ENCODE data around the gene SEMA6D.
"Not testable (repeated sequence)": the region's sequence is repeated elsewhere in the genome, so short reads cannot be mapped to it uniquely, and the experiment has no call there.

SEMA6D gene

GRCh38 chr15:47718497-47719437, 1.5 kb downstream of the SEMA6D start:
- DNase-seq = no peak

- DNase-seq = no peak
These were observed 2.4 kb downstream of the SEMA6D start for GRCh38 chr15:47719730-47720129.

GRCh38 chr15:47720555-47720954, 3.2 kb downstream of the SEMA6D start:
- DNase-seq = no peak

GRCh38 chr15:47721676-47722075, 4.4 kb downstream of the SEMA6D start:
- no peak for DNase-seq

- peak; percentile 38 for DNase-seq
These were observed 7.0 kb downstream of the SEMA6D start for GRCh38 chr15:47724346-47724745.

GRCh38 chr15:47725051-47725450, 7.7 kb downstream of the SEMA6D start:
- DNase-seq = no peak

GRCh38 chr15:47725906-47726305, 8.6 kb downstream of the SEMA6D start:
- DNase-seq = peak; percentile 15

- DNase-seq = no peak
These were observed 9.1 kb downstream of the SEMA6D start for GRCh38 chr15:47726399-47726823.

- no peak for DNase-seq
These were observed 9.8 kb downstream of the SEMA6D start for GRCh38 chr15:47727137-47727536.

GRCh38 chr15:47727676-47728075, 10.4 kb downstream of the SEMA6D start:
- no peak for DNase-seq

- DNase-seq = no peak
These were observed 11.1 kb downstream of the SEMA6D start for GRCh38 chr15:47728426-47728825.

- no peak for DNase-seq
These were observed 11.6 kb downstream of the SEMA6D start for GRCh38 chr15:47728886-47729285.

- DNase-seq = no peak
These were observed 13.9 kb downstream of the SEMA6D start for GRCh38 chr15:47731230-47731629.

- DNase-seq = no peak
These were observed 14.9 kb downstream of the SEMA6D start for GRCh38 chr15:47732248-47732647.

- DNase-seq = no peak
These were observed 15.8 kb downstream of the SEMA6D start for GRCh38 chr15:47733085-47733484.

- DNase-seq = no peak
These were observed 19.0 kb downstream of the SEMA6D start for GRCh38 chr15:47736143-47736786.

- DNase-seq = no peak
These were observed 20.2 kb downstream of the SEMA6D start for GRCh38 chr15:47737477-47737876.

- DNase-seq = not testable (repeated sequence)
These were observed 21.0 kb downstream of the SEMA6D start for GRCh38 chr15:47738144-47738825.

- DNase-seq = no peak
These were observed 23.8 kb downstream of the SEMA6D start for GRCh38 chr15:47741082-47741481.

GRCh38 chr15:47741907-47742306, 24.6 kb downstream of the SEMA6D start:
- DNase-seq = no peak

GRCh38 chr15:47742334-47742733, 25.0 kb downstream of the SEMA6D start:
- no peak for DNase-seq

- no peak for DNase-seq
These were observed 25.4 kb downstream of the SEMA6D start for GRCh38 chr15:47742742-47743141.

- DNase-seq = no peak
These were observed 26.1 kb downstream of the SEMA6D start for GRCh38 chr15:47743385-47743784.

- DNase-seq = no peak
These were observed 26.6 kb downstream of the SEMA6D start for GRCh38 chr15:47743886-47744285.

Data from SHP77 treated with DMSO at 0.1 percent for 48 hours (cell line).